ENCODE measurements around the gene UPK1A.
"Not testable (repeated sequence)": the region's sequence is repeated elsewhere in the genome, so short reads cannot be mapped to it uniquely, and the experiment has no call there.

UPK1A gene

GRCh38 chr19:35644987-35645679 is 21.2 kb upstream of the UPK1A start:
- DNase-seq, result peak; percentile 11

GRCh38 chr19:35645680-35646511 is 20.4 kb upstream of the UPK1A start:
- no peak for DNase-seq

GRCh38 chr19:35648017-35648961 is 18.0 kb upstream of the UPK1A start, which contains the start of gene COX6B1:
TSS of gene COX6B1 (plus strand) at chr19:35648323. CDS start at chr19:35651244, 2,921 bp downstream.
- DNase-seq, result peak; percentile 89

GRCh38 chr19:35650581-35650980 is 15.7 kb upstream of the UPK1A start:
- DNase-seq, result no peak

DNA sequence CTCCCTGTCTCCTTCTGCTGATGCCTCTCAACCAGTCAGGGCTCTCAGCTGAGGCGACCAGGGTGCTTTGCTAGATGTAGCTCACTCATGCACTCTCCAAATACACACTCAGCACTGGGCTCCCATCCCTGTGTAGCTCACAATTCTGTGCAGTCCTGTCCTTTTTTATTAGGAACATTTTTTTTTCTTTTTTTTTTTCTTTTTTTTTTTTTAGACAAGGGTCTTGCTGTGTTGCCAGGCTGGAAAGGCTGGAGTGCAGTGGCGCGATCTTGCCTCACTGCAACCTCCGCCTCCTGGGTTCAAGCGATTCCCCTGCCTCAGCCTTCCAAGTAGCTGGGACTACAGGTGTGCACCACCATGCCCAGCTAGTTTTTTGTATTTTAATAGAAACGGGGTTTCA is 11.5 kb upstream of the UPK1A start:
- DNase-seq, result not testable (repeated sequence)

DNA sequence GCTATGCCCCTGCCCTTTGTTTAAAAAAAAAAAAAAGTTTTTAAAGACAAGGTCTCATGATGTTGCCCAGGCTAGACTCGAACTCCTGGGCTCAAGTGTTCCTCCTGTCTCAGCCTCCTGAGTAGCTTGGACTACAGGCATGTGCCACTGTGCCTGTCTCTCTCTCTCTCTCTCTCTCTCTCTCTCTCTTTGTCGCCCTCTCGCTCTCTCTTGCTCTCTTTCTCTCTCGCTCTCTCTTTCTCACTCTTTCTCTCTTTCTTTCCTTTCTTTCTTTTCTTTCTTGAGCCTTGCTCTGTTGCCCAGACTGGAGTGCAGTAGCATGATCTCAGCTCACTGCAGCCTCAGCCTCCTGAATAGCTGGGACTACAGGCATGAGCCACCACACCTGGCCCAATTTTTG is 10.7 kb upstream of the UPK1A start:
- DNase-seq, result no peak

DNA sequence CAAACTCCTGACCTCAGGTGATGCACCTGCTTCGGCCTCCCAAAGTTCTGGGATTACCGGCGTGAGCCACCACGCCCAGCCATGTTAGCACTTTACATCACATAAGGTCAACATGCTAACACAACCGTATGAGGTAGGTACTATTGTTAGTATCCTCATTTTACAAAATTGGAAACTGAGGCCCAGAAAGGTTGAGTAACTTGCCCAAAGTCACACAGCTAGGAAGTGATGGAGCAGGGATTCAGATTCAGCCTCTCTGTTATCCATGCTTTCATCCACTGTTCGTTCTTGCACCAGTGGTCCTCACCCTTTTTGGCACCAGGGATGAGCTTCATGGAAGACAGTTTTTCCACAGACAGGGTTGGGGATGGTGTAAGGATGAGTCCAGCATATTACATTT is 9.6 kb upstream of the UPK1A start:
- no peak for DNase-seq

- DNase-seq, result no peak
These were observed 8.2 kb upstream of the UPK1A start for GRCh38 chr19:35657904-35658700.

DNA sequence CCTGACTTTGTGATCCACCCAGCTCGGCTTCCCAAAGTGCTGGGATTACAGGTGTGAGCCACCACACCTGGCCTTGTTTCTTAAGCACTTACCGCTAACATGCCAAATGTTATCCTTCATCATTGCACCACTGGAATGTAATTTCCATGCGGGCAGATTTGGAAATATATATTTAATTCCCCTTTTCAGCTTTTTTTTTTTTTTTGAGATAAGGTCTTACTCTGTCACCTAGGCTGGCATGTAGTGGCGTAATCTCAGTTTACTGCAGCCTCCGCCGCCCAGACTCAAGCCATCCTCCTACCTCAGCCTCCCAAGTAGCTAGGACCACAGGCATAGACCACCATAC is 4.3 kb upstream of the UPK1A start:
- no peak for DNase-seq

DNA sequence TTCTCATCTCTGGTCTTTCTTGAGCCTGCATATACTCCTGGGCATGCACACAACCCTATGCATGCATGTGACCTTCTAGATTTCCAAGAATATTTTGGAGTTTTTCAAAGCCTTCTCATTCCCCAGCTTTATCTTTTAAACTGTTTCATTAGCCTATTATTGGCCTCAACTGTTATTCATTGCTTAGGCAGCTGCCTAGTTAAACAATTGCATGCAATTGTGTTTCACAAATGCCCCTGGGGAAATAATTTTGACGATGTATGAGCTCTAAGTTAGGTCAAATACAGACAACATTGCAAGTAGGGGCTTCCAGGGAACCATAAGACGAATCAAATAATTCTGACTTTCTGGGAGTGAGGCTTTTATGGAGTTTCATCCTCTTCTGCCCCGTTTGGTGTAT is 2.3 kb upstream of the UPK1A start:
- DNase-seq, result no peak

- no peak for DNase-seq
These were observed 1.2 kb upstream of the UPK1A start for GRCh38 chr19:35665157-35665556.

- DNase-seq, result no peak
These were observed 713 bp upstream of the UPK1A start for GRCh38 chr19:35665604-35666003.

DNA sequence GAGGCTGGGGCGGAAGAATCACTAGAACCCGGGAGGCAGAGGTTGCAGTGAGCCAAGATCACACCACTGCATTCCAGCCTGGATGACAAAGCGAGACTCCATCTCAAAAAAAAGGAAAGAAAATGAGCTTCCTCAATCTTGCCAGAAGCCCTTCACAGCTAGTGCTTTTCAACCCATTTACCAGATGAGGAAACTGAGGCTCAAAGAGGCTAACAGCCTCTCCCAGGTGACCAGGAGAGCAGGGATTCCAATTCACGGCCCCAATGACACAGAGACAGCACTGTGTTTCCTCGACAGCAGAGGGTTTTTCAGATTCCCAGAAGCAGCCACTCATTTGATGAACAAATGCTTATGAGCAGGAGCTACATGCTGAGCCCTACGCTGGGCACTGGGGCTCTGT is 3.2 kb downstream of the UPK1A start:
- no peak for DNase-seq

DNA sequence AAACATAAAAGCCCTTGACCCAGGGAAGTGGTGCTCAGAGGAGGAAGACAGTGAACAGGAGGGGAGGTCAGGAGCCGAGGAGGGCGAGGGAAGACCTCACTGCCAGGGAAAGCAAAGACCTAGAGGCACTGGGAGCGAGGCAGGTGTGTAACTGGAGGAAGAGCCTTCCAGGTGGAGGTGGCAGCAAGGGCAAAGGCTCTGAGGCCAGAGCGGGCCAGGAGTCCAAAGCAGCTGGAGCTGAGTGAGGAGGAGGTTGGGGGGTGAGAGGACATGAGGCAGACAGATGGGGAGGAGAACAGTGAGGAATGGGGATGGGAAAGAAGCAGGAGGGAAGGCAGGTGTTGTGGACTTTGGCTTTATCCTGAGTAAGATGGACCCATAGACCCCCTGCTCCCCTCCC is 3.7 kb downstream of the UPK1A start:
- DNase-seq, result no peak

DNA sequence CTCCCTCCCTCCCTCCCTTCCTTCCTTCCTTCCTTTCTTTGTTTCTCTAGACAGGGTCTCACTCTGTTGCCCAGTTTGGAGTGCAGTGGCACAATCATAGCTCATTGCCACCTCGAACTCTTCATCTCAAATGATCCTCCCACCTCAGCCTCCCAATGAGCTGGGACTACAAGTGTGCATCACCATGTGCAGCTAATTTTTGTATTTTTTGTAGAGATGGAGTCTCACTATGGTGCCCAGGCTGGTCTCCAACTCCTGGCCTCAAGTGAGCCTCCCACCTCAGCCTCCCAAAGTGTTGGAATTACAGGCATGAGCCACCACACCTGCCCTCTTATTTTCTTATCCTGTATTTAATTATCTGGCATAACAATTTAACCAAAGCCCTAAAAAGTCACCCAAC is 4.4 kb downstream of the UPK1A start:
- DNase-seq, result no peak

DNA sequence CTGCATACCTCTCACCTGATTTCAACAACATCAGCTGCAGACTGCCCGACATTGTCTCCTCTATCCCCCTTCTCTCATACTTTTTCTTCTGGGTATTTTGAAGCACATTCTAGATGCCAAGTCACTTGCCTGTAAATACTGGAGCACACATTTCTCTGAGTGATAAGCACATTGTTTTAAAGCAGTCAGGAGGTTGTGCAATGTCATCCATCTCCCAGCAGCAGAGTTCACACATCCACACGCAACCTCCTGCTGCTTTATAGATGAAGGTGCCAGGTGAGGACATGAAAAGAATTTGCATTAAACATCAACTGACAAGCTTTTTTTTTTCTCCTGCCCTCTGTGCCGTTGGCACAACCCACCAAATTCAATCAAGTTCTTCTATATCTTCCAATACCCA is 5.5 kb downstream of the UPK1A start:
- no peak for DNase-seq

DNA sequence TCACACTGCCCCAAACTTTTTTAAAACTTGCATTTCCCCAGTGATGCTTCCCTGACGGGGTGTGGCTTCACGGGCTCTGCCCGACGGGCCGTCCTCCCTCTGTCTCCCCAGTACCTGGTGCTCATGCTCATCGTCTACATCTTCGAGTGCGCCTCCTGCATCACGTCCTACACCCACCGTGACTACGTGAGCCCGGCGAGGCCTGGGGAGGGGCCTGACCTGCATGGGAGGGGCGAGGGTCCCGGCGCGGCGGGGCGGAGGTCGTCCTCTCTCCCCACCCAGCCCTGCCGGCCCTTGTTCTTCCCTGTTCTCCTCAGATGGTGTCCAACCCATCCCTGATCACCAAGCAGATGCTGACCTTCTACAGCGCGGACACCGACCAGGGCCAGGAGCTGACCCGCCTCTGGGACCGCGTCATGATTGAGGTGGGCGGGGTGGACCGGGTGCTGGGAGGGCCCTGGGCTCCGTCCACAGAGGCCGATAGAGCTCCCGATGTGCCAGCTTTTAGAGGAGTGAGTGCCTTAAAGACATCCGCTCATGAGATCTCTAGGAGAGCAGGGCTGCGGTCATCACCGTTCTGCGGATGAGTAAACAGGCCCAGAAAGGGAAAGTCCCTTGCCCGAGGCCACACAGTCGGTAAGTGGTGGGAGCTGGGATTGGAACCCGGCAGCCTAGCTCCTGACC is 6.9 kb downstream of the UPK1A start:
- no peak for DNase-seq

- DNase-seq, result no peak
These were observed 9.3 kb downstream of the UPK1A start for GRCh38 chr19:35675589-35676140.

- DNase-seq, result no peak
These were observed 23.5 kb downstream of the UPK1A start for GRCh38 chr19:35689836-35690235.

DNA sequence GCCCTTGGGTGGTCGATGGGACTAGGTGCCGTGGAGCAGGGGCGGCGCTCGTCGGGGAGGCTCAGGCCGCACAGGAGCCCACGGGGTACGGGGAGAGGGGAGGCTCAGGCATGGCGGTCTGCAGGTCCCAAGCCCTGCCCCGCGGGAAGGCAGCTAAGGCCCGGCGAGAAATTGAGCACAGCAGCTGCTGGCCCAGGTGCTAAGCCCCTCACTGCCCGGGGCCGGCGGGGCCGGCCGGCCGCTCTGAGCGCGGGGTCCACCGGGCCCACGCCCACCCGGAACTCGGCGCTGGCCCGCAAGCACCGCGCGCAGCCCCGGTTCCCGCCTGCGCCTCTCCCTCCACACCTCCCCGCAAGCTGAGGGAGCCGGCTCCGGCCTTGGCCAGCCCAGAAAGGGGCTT is 24.8 kb downstream of the UPK1A start:
- not testable (repeated sequence) for DNase-seq

DNA sequence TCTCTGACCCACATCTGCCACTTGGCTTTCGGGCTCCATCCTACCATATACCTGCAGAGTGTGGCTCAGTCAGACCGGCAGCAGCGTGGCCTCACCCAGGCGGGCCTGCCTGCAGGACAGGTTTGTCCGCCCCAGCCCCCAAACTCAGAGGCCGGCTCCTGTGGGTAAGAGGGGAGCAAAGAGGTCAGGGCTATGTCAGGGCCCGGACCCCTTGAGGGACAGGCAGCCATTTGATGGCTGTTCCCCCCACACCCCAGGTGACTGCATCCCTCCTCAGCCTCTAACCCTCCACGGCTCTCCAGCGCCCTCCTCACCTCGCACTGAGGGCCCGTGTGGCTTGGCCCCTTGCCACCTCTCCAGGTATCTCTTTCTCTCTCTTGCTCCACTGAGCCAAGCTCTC is 25.7 kb downstream of the UPK1A start:
- no peak for DNase-seq

- DNase-seq, result no peak
These were observed 27.1 kb downstream of the UPK1A start for GRCh38 chr19:35693422-35693821.

Data from NK-92 treated with Interleukin-12 subunit alpha and Interleukin-12 subunit beta, amount 100 ng/mL, for 24 hours (cell line).